Endothelial cell of umbilical vein (primary cell): Measurements from ENCODE around the gene PAIP2. TPM values are rescaled to one million over a fixed set of nuclear protein-coding genes. Genes with fewer than 3 reads are reported as not detected.

ENCODE experiments used
- BruUV-seq: library from RNA; stranded (reverse); fragments of 400-500 nt; replicated peaks from 2 replicates; lab custom pipeline; 2021; lab: Mats Ljungman, UMichigan
- CTCF ChIA-PET: fragments of 300-600, 350-600 bp; sonication (Branson Sonifier 250); formaldehyde crosslinking; loops from one replicate; lab custom pipeline; 2021; ENCODE audit warnings: antibody characterized with exemption, inconsistent platforms; lab: Charles Lee
- POLR2A ChIA-PET: fragments of 300-600, 350-600 bp; sonication (Branson Sonifier 250); formaldehyde crosslinking; loops from one replicate; lab custom pipeline; 2021; ENCODE audit warnings: antibody characterized with exemption, inconsistent platforms; lab: Charles Lee
- DNase-seq: peaks from one replicate; pipeline ENCODE4 v3.0.0-alpha.2; 2011; ENCODE audit warnings: low read depth, low spot score
- FAIRE-seq: peaks from 2 replicates; lab custom pipeline; 2011; peaks lifted over from hg19 to GRCh38; lab: Jason Lieb, UNC
- H2AFZ ChIP-seq: 2 replicates; pipeline ENCODE4 v1.6.0; 2012; ENCODE audit warnings: low read depth, low read length, control low read depth, inconsistent platforms
- H3K27ac ChIP-seq: 2 replicates; pipeline ENCODE4 v1.5.1; 2011; ENCODE audit warnings: low read depth, mild to moderate bottlenecking, control low read depth, low read length, moderate library complexity; ENCODE audit not compliant: insufficient read depth
- H3K27me3 ChIP-seq, 2 experiments: 2 replicates each; pipeline versions ENCODE4 v1.6.0 to v1.6.1; 2011; ENCODE audit warnings: low read length in 2 of 2, mixed read lengths in 1 of 2; ENCODE audit not compliant: control insufficient read depth in 2 of 2, insufficient read depth in 2 of 2
- H3K36me3 ChIP-seq, 2 experiments: 2 replicates in 1 of 2; 3 replicates in 1 of 2; pipeline ENCODE4 v1.5.1; 2011; ENCODE audit warnings: low read length in 2 of 2, mild to moderate bottlenecking in 1 of 2, moderate library complexity in 1 of 2; ENCODE audit not compliant: control insufficient read depth in 2 of 2, insufficient read depth in 2 of 2; ENCODE audit errors: extremely low read depth in 1 of 2
- H3K4me1 ChIP-seq: 3 replicates; pipeline ENCODE4 v1.5.1; 2011; ENCODE audit warnings: mild to moderate bottlenecking, low read length; ENCODE audit not compliant: control insufficient read depth, insufficient read depth; ENCODE audit errors: extremely low read depth
- H3K4me2 ChIP-seq: 2 replicates; pipeline ENCODE4 v1.6.1; 2011; ENCODE audit warnings: low read length, control low read depth, mixed read lengths; ENCODE audit not compliant: insufficient read depth
- H3K4me3 ChIP-seq, 3 experiments: fragments of 200-600 bp in 1 of 3; sonication (generic), shearing (Covaris generic) in 1 of 3; replicated peaks in 1 of 3; 2 replicates each; pipeline ENCODE4 v1.5.1; 2011 to 2016; ENCODE audit warnings: control low read depth in 3 of 3, low read length in 3 of 3, mild to moderate bottlenecking in 2 of 3, inconsistent platforms in 1 of 3, low read depth in 1 of 3, moderate library complexity in 1 of 3; ENCODE audit not compliant: insufficient read depth in 1 of 3
- H3K79me2 ChIP-seq: 2 replicates; pipeline ENCODE4 v1.6.0; 2012; ENCODE audit warnings: low read length, inconsistent platforms; ENCODE audit not compliant: control insufficient read depth, insufficient read depth
- H3K9ac ChIP-seq: replicated peaks from 2 replicates; pipeline ENCODE3; 2011; ENCODE audit warnings: low read length, control low read depth; ENCODE audit not compliant: insufficient read depth; ENCODE audit errors: extremely low read depth
- H3K9me1 ChIP-seq: replicated peaks from 3 replicates; pipeline ENCODE4 v1.6.0; 2011; ENCODE audit warnings: mild to moderate bottlenecking, low read length; ENCODE audit not compliant: control insufficient read depth, insufficient read depth; ENCODE audit errors: extremely low read depth
- H3K9me3 ChIP-seq: replicated peaks from 2 replicates; pipeline ENCODE4 v1.5.1; 2012; ENCODE audit warnings: low read length, inconsistent platforms; ENCODE audit not compliant: control insufficient read depth, insufficient read depth
- H4K20me1 ChIP-seq: replicated peaks from 2 replicates; pipeline ENCODE3; 2011; ENCODE audit warnings: mild to moderate bottlenecking, low read length; ENCODE audit not compliant: control insufficient read depth, insufficient read depth; ENCODE audit errors: extremely low read depth
- EZH2 ChIP-seq: IDR thresholded peaks from 2 replicates; pipeline ENCODE4 v1.6.1; 2012; ENCODE audit warnings: borderline replicate concordance, low read depth, mild to moderate bottlenecking, moderate library complexity, low read length, inconsistent platforms; ENCODE audit not compliant: severe bottlenecking
- FOS ChIP-seq: IDR thresholded peaks from 2 replicates; pipeline ENCODE4 v1.6.1; 2011; ENCODE audit warnings: mild to moderate bottlenecking, low read length, moderate library complexity, borderline replicate concordance; ENCODE audit not compliant: insufficient read depth
- GATA2 ChIP-seq: IDR thresholded peaks from 2 replicates; pipeline ENCODE4 v1.7.0; 2011; ENCODE audit warnings: low read depth, mild to moderate bottlenecking, moderate library complexity, mixed read lengths, low read length; ENCODE audit not compliant: insufficient read length, insufficient read depth
- JUN ChIP-seq: IDR thresholded peaks from 2 replicates; pipeline ENCODE4 v1.6.1; 2011; ENCODE audit warnings: borderline replicate concordance, low read depth; ENCODE audit not compliant: insufficient read length, insufficient read depth
- MYC ChIP-seq: IDR thresholded peaks from one replicate; pipeline ENCODE4 v1.6.1; 2011; ENCODE audit warnings: mild to moderate bottlenecking, low read depth, low read length
- POLR2A ChIP-seq: IDR thresholded peaks from 2 replicates; pipeline ENCODE4 v1.6.1; 2012; ENCODE audit warnings: low read depth, mild to moderate bottlenecking, control low read depth, low read length
- POLR2AphosphoS5 ChIP-seq: IDR thresholded peaks from 2 replicates; pipeline ENCODE4 v1.6.1; 2012; ENCODE audit warnings: low read depth, mild to moderate bottlenecking, control low read depth, low read length, moderate library complexity; ENCODE audit not compliant: insufficient read depth
- dilution Hi-C: fragments of 300-500 bp; cut with MboI; formaldehyde crosslinking; loops from one replicate; pipeline ENCODE4 v1.15.0; 2019; ENCODE audit warnings: low sequenced_read_pairs; ENCODE audit not compliant: extremely low pct_ligation_motif_present
- intact Hi-C: fragments of 100-400 bp; cut with micrococcal nuclease; formaldehyde crosslinking; loops from one replicate; pipeline ENCODE4 v1.10.0; 2022
- polyA plus RNA-seq, 4 experiments: library from polyadenylated mRNA; depleted of rRNA in 3 of 4; stranded (reverse) in 3 of 4; unstranded in 1 of 4; fragments of >200 nt; gene quantifications; 2 replicates each; pipeline versions ENCODE4 v1.2.1 to v1.2.3, GENCODE V29; 2011 to 2012; ENCODE audit warnings: missing spikeins in 1 of 4
- total RNA-seq: library from RNA; stranded (reverse); gene quantifications from 2 replicates; pipeline ENCODE4 v1.2.3, GENCODE V29; 2021
- TF ChIP-seq, protein P1 (sequence below), 2 donors: IDR thresholded peaks; 1 replicate in 1 of 2; 2 replicates in 1 of 2; pipeline ENCODE4 v1.5.1; 2011; ENCODE audit warnings: low read length in 2 of 2, mild to moderate bottlenecking in 2 of 2, moderate library complexity in 2 of 2, control low read depth in 1 of 2, inconsistent platforms in 1 of 2, low read depth in 1 of 2; ENCODE audit not compliant: insufficient read depth in 1 of 2; ENCODE audit errors: extremely low read depth in 1 of 2
- TF ChIP-seq, protein P2 (sequence below): IDR thresholded peaks from 2 replicates; pipeline ENCODE4 v1.6.1; 2011; ENCODE audit not compliant: insufficient read depth, insufficient read length

PAIP2 gene
- total and polyA plus RNA-seq, 2 donors (not counting 3 experiments of a cell fraction or from before 2014, with no cell fraction given) = 52.1 to 80.4 TPM

DNA sequence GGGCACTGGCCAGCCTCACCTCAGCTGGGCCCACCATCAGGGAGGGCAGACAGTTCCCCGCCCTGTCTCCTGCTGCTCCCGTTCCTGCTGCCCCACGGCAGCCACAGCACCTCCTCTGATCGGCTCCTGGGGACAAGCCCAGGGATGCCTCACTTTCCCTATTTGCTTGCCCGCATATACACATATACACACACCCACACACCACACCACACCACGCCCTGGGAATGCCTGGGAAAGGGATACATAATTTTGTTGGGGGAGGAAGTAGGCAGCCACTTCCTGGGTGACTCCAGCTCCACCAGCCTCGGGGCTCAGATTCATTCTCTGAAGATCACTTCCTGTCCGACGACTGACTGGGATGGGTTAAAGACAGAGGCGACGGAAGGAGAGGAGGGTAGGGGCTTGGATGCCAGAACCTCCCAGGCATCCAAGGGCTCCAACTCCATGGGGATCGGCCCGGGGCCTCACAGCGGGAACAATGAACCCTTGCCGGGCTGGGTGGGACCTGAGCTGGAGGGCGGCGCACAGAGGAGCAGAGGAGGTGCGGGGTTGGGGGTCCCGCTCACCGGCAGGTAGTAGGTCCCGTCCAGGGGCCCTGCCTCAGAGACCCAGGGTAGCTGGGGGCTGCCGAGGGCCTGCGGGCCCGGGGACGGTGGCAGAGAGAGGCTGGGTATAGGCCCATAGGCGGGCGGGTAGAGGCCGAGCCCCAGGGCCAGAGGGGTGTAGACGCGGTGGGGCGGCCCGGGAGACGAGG lies 50.1 kb downstream of the PAIP2 start:
- intact Hi-C loops (loop anchor here (2.0 to 5.0 kb wide), 2 partner anchors 99 to 813 kb away; partner anchors contain the start of gene MATR3), dilution Hi-C loops (no loop called here)
- TF ChIP-seq, protein P1, sequence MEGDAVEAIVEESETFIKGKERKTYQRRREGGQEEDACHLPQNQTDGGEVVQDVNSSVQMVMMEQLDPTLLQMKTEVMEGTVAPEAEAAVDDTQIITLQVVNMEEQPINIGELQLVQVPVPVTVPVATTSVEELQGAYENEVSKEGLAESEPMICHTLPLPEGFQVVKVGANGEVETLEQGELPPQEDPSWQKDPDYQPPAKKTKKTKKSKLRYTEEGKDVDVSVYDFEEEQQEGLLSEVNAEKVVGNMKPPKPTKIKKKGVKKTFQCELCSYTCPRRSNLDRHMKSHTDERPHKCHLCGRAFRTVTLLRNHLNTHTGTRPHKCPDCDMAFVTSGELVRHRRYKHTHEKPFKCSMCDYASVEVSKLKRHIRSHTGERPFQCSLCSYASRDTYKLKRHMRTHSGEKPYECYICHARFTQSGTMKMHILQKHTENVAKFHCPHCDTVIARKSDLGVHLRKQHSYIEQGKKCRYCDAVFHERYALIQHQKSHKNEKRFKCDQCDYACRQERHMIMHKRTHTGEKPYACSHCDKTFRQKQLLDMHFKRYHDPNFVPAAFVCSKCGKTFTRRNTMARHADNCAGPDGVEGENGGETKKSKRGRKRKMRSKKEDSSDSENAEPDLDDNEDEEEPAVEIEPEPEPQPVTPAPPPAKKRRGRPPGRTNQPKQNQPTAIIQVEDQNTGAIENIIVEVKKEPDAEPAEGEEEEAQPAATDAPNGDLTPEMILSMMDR (IDR thresholded peaks at IDR 0.05; ENCODE audit: extremely low read depth in 1 of 2, insufficient read depth in 1 of 2, low read depth in 1 of 2, low read length in 2 of 2) = no peak
- TF ChIP-seq MYC (no peak), EZH2 (no peak), FOS (no peak), POLR2AphosphoS5 (no peak), GATA2 (no peak), POLR2A (no peak), JUN (no peak)
- TF ChIP-seq, protein P2, sequence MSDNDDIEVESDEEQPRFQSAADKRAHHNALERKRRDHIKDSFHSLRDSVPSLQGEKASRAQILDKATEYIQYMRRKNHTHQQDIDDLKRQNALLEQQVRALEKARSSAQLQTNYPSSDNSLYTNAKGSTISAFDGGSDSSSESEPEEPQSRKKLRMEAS = no peak
- ChIA-PET POLR2A (interaction anchor here (1.3 kb wide), 1 partner anchor 50 kb away, joined by 3 read pairs; the partner anchor contains the start of gene PAIP2), CTCF (interaction anchor here (0.6 to 2.1 kb wide), 10 partner anchors 9 to 816 kb away, joined by 3 to 7 read pairs (median 4); partner anchors contain the start of gene MATR3)
- FAIRE-seq = no peak
- DNase-seq = no peak
- Histone ChIP-seq H3K27me3 (peaks cover 7 to 14% of the 10 kb centered on the region in 2 experiments), H3K9ac (no peak overlapping the region), H3K9me3 (no peaks in the 10 kb centered on the region), H3K4me1 (peaks cover 12% of the 10 kb centered on the region), H4K20me1 (no peaks in the 10 kb centered on the region), H2AFZ (peak overlapping the region; percentile 64), H3K79me2 (no peaks in the 10 kb centered on the region), H3K27ac (no peak overlapping the region), H3K36me3 (no peaks in the 10 kb centered on the region), H3K4me2 (no peak overlapping the region), H3K9me1 (no peaks in the 10 kb centered on the region), H3K4me3 (no peak overlapping the region)
- no TSS peak for BruUV-seq
